GM12892 (cell line): ENCODE data around the gene GOSR1.
"Not testable (repeated sequence)": the region's sequence is repeated elsewhere in the genome, so short reads cannot be mapped to it uniquely, and the experiment has no call there.

ENCODE experiments used
- DNase-seq: peaks from one replicate; pipeline ENCODE4 v3.0.0; 2011; ENCODE audit not compliant: insufficient read length
- FAIRE-seq: peaks from 2 replicates; lab custom pipeline; 2011; peaks lifted over from hg19 to GRCh38; lab: Jason Lieb, UNC
- POLR2A ChIP-seq: IDR thresholded peaks from 2 replicates; pipeline ENCODE4 v1.6.1; 2011; ENCODE audit warnings: low read depth, low read length, control low read depth
- POLR2AphosphoS5 ChIP-seq: IDR thresholded peaks from 2 replicates; pipeline ENCODE4 v1.6.1; 2011; ENCODE audit warnings: low read depth, low read length, control low read depth
- TAF1 ChIP-seq: IDR thresholded peaks from 2 replicates; pipeline ENCODE4 v1.6.1; 2011; ENCODE audit warnings: low read depth, mild to moderate bottlenecking, control low read depth, low read length, borderline replicate concordance

GOSR1 gene

GRCh38 chr17:30551996-30552339 lies 74.8 kb downstream of the GOSR1 start:
- TF ChIP-seq POLR2AphosphoS5 = no peak
- TF ChIP-seq TAF1 = no peak
- no peak for TF ChIP-seq POLR2A
- no peak for FAIRE-seq
- DNase-seq = no peak

GRCh38 chr17:30552994-30553566 lies 75.9 kb downstream of the GOSR1 start:
- TF ChIP-seq POLR2A = no peak
- TF ChIP-seq TAF1 = no peak
- TF ChIP-seq POLR2AphosphoS5 = no peak
- FAIRE-seq (no peak), DNase-seq (no peak)

GRCh38 chr17:30553823-30554440 lies 76.7 kb downstream of the GOSR1 start:
- not testable (repeated sequence) for DNase-seq, FAIRE-seq

GRCh38 chr17:30554839-30555751 lies 77.9 kb downstream of the GOSR1 start:
- FAIRE-seq = no peak
- DNase-seq = no peak
- TF ChIP-seq POLR2AphosphoS5 = no peak
- TF ChIP-seq POLR2A = no peak
- no peak for TF ChIP-seq TAF1

- FAIRE-seq (no peak), DNase-seq (no peak)
- TF ChIP-seq TAF1 (no peak), POLR2A (no peak), POLR2AphosphoS5 (no peak)
These were observed 78.7 kb downstream of the GOSR1 start for GRCh38 chr17:30555942-30556341.

- no peak for TF ChIP-seq POLR2A
- TF ChIP-seq TAF1 = no peak
- no peak for TF ChIP-seq POLR2AphosphoS5
- DNase-seq = no peak
- no peak for FAIRE-seq
These were observed 79.4 kb downstream of the GOSR1 start for GRCh38 chr17:30556374-30557332.

GRCh38 chr17:30557916-30558685 lies 80.9 kb downstream of the GOSR1 start:
- peak; percentile 14 for FAIRE-seq
- no peak for DNase-seq
- TF ChIP-seq POLR2A (no peak), TAF1 (no peak), POLR2AphosphoS5 (no peak)

- FAIRE-seq (no peak), DNase-seq (no peak)
- TF ChIP-seq TAF1 (no peak), POLR2AphosphoS5 (no peak), POLR2A (no peak)
These were observed 81.7 kb downstream of the GOSR1 start for GRCh38 chr17:30558686-30559545.

- FAIRE-seq (no peak), DNase-seq (no peak)
- TF ChIP-seq POLR2A (no peak), POLR2AphosphoS5 (no peak), TAF1 (no peak)
These were observed 82.4 kb downstream of the GOSR1 start for GRCh38 chr17:30559656-30560055.

GRCh38 chr17:30560117-30561026 lies 83.2 kb downstream of the GOSR1 start:
- DNase-seq, FAIRE-seq: not testable (repeated sequence)

- not testable (repeated sequence) for FAIRE-seq, DNase-seq
These were observed 84.6 kb downstream of the GOSR1 start for GRCh38 chr17:30561766-30562165.

- FAIRE-seq, DNase-seq: not testable (repeated sequence)
These were observed 86.1 kb downstream of the GOSR1 start for GRCh38 chr17:30563131-30563904.

- DNase-seq, FAIRE-seq: not testable (repeated sequence)
These were observed 86.7 kb downstream of the GOSR1 start for GRCh38 chr17:30563905-30564390.
